RWPE2 (cell line): ENCODE data around the gene ISM1.

Experiments
- ATAC-seq: fragments of 200-7000 bp; cut with Tn5 transposase; 3 replicates; pipeline ENCODE4 v1.9.1; 2021; ENCODE audit warnings: low read depth
- DNase-seq: peaks from one replicate; pipeline ENCODE4 v3.0.0-alpha.2; 2020; ENCODE audit warnings: low spot score
- H3K27ac ChIP-seq: fragments of 450-650 bp; 2 replicates; pipeline ENCODE4 v1.5.1; 2017; ENCODE audit warnings: mild to moderate bottlenecking; ENCODE audit not compliant: poor library complexity, severe bottlenecking
- H3K27me3 ChIP-seq: fragments of 250-450 bp; sonication (Bioruptor Pico); 2 replicates; pipeline ENCODE4 v1.5.1; 2021; ENCODE audit warnings: mild to moderate bottlenecking, moderate library complexity; ENCODE audit not compliant: insufficient read depth, poor library complexity, severe bottlenecking
- H3K36me3 ChIP-seq: fragments of 250-450 bp; sonication (Bioruptor Pico); 2 replicates; pipeline ENCODE4 v1.5.1; 2020; ENCODE audit warnings: low read depth, mild to moderate bottlenecking, moderate library complexity
- H3K4me1 ChIP-seq: fragments of 250-450 bp; sonication (Bioruptor Pico); 2 replicates; pipeline ENCODE4 v1.5.1; 2021; ENCODE audit warnings: mild to moderate bottlenecking, moderate library complexity; ENCODE audit not compliant: insufficient read depth, poor library complexity, severe bottlenecking
- H3K4me3 ChIP-seq: fragments of 250-450 bp; sonication (Bioruptor Pico); 2 replicates; pipeline ENCODE4 v1.5.1; 2021; ENCODE audit warnings: mild to moderate bottlenecking, moderate library complexity; ENCODE audit not compliant: severe bottlenecking
- H3K9me3 ChIP-seq: fragments of 250-450 bp; sonication (Bioruptor Pico); 2 replicates; pipeline ENCODE4 v1.5.1; 2021; ENCODE audit warnings: mild to moderate bottlenecking, moderate library complexity; ENCODE audit not compliant: severe bottlenecking
- TF ChIP-seq, protein P1 (sequence below): fragments of 450-650 bp; IDR thresholded peaks from one replicate; pipeline ENCODE4 v1.5.1; 2017; ENCODE audit warnings: mild to moderate bottlenecking, moderate library complexity; ENCODE audit not compliant: poor library complexity, severe bottlenecking

ISM1 gene

GRCh38 chr20:13286052-13286451, 65.0 kb downstream of the ISM1 start:
- Histone ChIP-seq H3K9me3 (no peaks in the 10 kb centered on the region), H3K27me3 (no peaks in the 10 kb centered on the region), H3K4me1 (peaks cover 21% of the 10 kb centered on the region), H3K36me3 (no peaks in the 10 kb centered on the region), H3K27ac (peak overlapping the region; percentile 62), H3K4me3 (no peak overlapping the region)
- TF ChIP-seq, protein P1, sequence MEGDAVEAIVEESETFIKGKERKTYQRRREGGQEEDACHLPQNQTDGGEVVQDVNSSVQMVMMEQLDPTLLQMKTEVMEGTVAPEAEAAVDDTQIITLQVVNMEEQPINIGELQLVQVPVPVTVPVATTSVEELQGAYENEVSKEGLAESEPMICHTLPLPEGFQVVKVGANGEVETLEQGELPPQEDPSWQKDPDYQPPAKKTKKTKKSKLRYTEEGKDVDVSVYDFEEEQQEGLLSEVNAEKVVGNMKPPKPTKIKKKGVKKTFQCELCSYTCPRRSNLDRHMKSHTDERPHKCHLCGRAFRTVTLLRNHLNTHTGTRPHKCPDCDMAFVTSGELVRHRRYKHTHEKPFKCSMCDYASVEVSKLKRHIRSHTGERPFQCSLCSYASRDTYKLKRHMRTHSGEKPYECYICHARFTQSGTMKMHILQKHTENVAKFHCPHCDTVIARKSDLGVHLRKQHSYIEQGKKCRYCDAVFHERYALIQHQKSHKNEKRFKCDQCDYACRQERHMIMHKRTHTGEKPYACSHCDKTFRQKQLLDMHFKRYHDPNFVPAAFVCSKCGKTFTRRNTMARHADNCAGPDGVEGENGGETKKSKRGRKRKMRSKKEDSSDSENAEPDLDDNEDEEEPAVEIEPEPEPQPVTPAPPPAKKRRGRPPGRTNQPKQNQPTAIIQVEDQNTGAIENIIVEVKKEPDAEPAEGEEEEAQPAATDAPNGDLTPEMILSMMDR = no peak
- DNase-seq (no peak), ATAC-seq (peak; percentile 9; the same call in 1 of the 3 replicates)

- Histone ChIP-seq H3K27me3 (no peaks in the 10 kb centered on the region), H3K36me3 (no peaks in the 10 kb centered on the region), H3K9me3 (no peaks in the 10 kb centered on the region), H3K4me1 (peaks cover 21% of the 10 kb centered on the region), H3K4me3 (no peak overlapping the region), H3K27ac (peak overlapping the region; percentile 62)
- peak; percentile 95 for ATAC-seq
- DNase-seq = peak; percentile 89
- TF ChIP-seq, protein P1 = no peak
Measured at GRCh38 chr20:13286607-13287006, 65.5 kb downstream of the ISM1 start.

GRCh38 chr20:13288357-13288756, 67.3 kb downstream of the ISM1 start:
- TF ChIP-seq, protein P1 = no peak
- no peaks in the 10 kb centered on the region for H3K27me3 ChIP-seq
- DNase-seq (no peak), ATAC-seq (no peak)
- peaks cover 21% of the 10 kb centered on the region for H3K4me1 ChIP-seq
- no peaks in the 10 kb centered on the region for H3K36me3 ChIP-seq
- no peaks in the 10 kb centered on the region for H3K9me3 ChIP-seq
- H3K4me3 ChIP-seq = no peak overlapping the region
- no peak overlapping the region for H3K27ac ChIP-seq

GRCh38 chr20:13289031-13289430, 68.0 kb downstream of the ISM1 start:
- TF ChIP-seq, protein P1 = no peak
- H3K27me3 ChIP-seq = no peaks in the 10 kb centered on the region
- H3K4me3 ChIP-seq = no peak overlapping the region
- ATAC-seq (no peak), DNase-seq (no peak)
- no peak overlapping the region for H3K27ac ChIP-seq
- peaks cover 21% of the 10 kb centered on the region for H3K4me1 ChIP-seq
- no peaks in the 10 kb centered on the region for H3K36me3 ChIP-seq
- no peaks in the 10 kb centered on the region for H3K9me3 ChIP-seq

DNA sequence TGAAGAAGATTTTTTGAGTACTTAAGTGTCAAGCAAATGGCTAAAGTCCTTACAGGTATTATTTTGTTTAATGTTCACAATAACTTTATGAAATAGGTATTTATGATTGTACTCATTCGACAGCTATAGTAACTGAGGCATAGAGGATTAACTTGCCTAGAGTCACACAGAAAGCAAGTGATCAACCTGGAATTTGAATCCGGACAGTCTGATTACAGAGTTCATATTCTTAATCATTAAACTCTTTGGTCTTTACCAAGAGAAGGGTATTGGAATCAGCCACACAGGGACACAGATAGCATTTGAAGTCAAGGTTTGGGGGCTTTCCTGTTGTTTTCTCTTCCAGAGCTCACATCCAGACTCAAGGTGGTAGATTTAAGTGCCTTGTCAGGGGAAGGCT, 69.7 kb downstream of the ISM1 start:
- Histone ChIP-seq H3K27me3 (no peaks in the 10 kb centered on the region), H3K4me3 (no peak overlapping the region), H3K9me3 (no peaks in the 10 kb centered on the region), H3K27ac (no peak overlapping the region), H3K36me3 (no peaks in the 10 kb centered on the region), H3K4me1 (peaks cover 16% of the 10 kb centered on the region)
- DNase-seq = no peak
- ATAC-seq = no peak
- TF ChIP-seq, protein P1 = no peak
